ENCODE data around the gene XRCC5.

- TF ChIP-seq CTCF (IDR thresholded peaks at IDR 0.05) = no peak
- no peak for TF ChIP-seq POLR2A (IDR thresholded peaks at IDR 0.05)
Measured at GRCh38 chr2:216090369-216090786, 18.8 kb upstream of the XRCC5 start.
